ENCODE measurements around the gene ITSN1.

DNA sequence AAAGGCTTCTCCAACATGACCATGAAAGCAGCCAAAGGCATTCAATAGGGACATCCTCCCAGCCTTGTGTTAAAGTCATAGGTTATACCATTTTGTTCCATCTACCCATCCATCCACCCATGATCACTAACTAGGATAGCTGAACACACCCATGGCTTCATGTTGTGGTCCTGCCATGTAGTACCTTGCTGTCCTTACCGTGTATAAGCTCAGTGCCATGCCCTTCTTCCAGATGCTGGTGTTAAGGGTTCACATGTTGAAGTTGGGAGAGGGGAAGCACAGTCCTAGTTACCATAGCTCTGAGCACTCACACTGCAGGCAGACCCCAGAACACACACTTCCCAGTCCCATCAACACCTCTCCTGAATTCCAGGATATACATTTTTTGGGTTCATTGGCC is 221.8 kb downstream of the ITSN1 start:
- TF ChIP-seq, protein P1, sequence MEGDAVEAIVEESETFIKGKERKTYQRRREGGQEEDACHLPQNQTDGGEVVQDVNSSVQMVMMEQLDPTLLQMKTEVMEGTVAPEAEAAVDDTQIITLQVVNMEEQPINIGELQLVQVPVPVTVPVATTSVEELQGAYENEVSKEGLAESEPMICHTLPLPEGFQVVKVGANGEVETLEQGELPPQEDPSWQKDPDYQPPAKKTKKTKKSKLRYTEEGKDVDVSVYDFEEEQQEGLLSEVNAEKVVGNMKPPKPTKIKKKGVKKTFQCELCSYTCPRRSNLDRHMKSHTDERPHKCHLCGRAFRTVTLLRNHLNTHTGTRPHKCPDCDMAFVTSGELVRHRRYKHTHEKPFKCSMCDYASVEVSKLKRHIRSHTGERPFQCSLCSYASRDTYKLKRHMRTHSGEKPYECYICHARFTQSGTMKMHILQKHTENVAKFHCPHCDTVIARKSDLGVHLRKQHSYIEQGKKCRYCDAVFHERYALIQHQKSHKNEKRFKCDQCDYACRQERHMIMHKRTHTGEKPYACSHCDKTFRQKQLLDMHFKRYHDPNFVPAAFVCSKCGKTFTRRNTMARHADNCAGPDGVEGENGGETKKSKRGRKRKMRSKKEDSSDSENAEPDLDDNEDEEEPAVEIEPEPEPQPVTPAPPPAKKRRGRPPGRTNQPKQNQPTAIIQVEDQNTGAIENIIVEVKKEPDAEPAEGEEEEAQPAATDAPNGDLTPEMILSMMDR (IDR thresholded peaks at IDR 0.05) = no peak
- TF ChIP-seq POLR2A (IDR thresholded peaks at IDR 0.05) = no peak
